Dermis microvascular lymphatic vessel endothelial cell (primary cell): Measurements from ENCODE around the gene DOHH. TPM values are rescaled to one million over a fixed set of nuclear protein-coding genes. Genes with fewer than 3 reads are reported as not detected.

Experiments
- DNase-seq, 2 donors: peaks; one replicate each; pipeline versions ENCODE4 v3.0.0 to v3.0.0-alpha.2; 2010; ENCODE audit warnings: low read depth in 2 of 2
- total RNA-seq: library from RNA; depleted of rRNA; stranded (reverse); fragments of >200 nt; gene quantifications from 2 replicates; pipeline ENCODE4 v1.2.1, GENCODE V29; 2014

The DOHH gene
- 8.6 and 13.9 TPM in 2 replicates for total RNA-seq

DNA sequence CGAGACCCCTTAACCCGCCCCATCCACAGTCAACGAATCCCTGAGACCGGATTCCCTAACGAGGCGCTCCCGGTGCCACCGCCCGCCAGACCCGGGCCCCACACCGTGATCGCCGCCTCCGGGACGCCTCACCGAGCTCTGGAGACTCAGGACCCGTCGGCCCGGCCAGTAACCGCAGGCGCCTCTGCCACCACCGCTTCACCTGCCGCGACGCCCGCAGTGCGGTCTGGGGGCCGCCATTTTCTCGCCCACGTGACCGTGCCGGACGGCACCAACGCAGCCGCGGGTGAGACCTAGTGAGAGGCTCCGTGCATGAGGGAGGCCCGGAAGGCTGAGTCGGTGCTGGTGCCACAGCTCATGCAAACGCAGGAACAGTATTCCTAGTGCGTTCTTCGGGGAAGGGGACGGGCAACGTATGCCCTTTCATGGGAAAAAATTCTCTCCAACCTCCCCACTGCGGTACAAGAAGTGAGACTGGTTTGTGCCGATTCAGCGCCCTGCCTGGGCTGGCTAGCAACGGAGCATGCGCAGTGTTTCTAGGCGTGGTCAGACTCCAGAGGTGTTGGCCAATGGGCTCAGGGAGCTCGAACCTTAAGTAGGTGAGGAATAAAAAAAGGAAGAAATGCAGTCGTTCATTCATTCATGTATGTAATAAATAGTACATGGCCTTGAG, at the start of gene DOHH:
Gene DOHH, minus strand, starts transcription at position 246 of the 673 bp plus-strand sequence. CDS start 3,860 bp downstream, outside the sequence.
- DNase-seq: peak; percentile 95 to 96

- DNase-seq: no peak
Measured at GRCh38 chr19:3549816-3550215, 49.3 kb upstream of the DOHH start.

GRCh38 chr19:3548606-3549005, 48.1 kb upstream of the DOHH start:
- DNase-seq: no peak

DNA sequence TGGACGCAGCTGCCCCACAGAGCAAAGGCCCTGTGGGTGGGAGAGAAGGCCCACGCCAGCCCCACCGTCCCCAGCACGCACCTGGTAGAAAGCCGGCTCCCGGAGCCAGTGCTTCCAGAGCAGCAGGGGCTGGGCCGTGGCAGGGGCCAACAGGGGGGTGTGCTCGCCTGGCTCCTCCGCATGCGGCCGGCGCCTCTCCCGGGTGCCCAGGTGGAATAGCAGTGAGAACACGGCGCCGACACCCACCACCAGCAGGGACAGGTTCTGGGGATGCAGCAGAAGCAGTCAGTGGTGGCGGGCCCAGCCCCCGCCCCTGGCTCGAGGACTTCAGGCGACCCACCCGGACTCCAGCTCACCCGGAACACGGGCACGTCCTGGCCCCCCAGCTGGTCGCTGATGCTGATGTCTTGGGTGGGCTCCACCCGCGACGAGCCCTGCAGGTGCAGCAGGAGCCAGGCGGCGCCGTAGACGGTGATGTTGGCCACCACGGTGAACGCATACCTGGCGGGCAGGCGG, 47.4 kb upstream of the DOHH start:
- DNase-seq: no peak

- peak in 1 of 2 donors; percentile 31 for DNase-seq
Measured at GRCh38 chr19:3547301-3547731, 46.8 kb upstream of the DOHH start.

DNA sequence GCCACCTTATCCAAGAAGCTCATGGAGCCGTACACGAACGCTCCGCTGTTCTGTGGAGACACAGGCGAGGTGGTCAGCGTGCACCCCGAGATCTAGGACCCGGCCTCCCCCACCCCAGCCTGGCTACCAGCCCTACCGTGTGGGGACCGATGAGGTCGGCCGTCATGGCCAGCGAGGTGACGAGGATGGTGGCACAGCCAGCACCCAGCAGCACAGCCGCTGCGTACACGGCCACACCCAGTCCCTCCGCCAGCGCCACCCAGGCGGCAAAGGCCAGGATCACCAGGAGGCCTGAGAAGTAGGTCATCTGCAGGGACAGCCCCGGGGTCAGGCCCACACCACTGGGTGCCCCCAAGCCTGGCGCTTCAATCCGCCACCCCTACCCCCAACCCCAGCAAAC, 45.6 kb upstream of the DOHH start:
- no peak for DNase-seq

DNA sequence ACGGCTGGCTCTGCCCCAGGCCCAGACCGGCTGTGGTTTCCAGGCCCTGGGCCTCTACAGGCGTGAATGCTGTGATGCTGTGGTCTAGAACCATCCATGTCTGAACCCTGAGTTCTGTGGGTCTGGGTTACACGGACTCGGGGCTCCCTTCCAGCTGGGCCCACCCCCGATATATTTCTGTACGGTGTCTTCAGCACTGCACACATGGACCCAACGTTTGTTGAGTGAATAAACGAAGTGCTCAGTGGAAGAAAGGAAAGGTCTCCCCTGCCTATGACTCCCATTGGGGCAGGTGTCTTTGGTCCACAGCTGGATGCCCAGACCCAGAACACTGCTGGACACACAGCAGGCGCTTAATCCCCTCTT, 45.2 kb upstream of the DOHH start:
- no peak for DNase-seq

DNA sequence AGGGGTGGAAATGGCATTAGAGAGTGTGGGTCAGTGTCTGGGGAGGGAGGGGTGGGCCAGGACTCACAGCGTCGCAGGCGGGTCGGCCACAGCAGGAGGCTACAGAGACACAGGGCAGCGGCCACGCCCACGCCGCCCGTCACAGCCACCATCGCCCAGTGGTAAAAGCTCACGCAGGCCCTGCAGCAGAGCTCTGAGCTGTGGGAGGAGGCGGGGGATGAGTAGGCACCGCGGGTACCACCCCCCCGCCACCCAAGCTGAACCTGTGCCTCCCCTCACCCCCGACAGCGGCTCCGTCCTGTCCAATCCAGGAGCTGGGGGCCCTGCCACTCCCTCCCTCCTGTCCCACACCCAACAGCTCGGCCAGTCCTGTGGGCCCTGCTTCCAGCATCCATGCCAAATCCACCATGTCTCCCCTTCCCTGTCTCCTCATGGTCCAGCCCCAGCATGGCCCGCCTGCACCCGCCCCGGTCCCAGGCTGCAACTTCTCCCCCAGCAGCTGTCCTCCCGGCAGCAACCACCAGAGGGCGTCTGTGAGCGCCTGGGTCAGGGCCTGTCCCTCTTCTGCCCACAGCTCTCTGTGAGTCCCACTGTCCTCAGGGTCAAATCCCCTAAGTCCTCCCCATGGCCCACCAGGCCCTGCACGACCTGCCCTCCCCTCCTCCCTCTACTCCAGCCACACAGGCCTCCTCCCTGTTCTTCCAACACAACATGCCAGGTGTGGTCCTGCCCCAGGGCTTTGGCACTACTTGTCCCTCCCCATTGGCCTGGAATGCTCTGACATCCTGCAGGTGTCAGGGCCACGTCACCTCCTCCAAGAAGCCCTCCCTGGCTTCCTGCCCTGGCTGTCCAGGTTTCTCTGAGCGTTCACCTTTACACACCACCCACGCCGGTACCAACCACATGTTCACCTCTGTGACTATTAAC, 44.5 kb upstream of the DOHH start:
- DNase-seq: peak; percentile 21 to 49

- no peak for DNase-seq
Measured at GRCh38 chr19:3544058-3544376, 43.5 kb upstream of the DOHH start.

DNA sequence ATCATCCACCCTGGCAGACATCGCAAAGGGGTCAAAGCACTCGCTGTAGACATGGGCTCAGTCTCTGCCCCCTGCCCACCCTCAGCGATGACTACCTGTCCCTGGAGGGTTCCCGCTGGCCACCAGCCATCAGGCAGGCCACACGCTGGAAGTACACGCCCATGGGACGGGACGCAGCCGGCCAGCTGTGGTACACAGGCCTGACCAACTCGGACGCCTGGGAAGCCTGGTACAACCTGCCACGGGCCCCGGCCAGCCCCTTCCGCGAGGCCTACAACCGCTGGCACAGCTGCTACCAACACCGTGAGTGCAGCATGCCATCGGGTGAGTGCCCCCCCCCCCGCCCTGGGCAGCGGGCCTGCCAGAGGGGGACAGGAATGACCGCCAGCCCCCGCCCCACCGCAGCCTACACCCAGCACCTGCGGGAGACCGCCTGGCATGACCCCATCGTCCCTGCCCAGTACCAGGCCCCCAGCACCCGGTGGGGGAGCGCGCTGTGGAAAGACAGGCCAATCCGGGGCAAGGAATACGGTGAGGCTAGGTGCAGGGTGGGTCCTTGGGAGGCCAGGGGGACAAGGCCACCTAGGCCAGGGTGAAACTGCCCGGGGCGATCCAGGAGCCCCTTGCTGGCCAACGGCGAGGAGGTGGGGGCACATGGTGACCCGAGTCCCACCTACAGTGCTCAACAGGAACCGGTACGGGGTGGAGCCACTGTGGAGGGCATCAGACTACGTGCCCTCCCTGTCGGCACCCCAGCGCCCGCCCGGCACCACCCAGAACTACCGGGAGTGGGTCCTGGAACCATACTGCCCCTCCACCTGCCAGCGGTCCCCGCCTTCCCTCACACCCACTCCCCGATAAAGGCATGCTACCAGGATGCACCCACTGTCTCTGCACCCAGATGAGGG, 42.9 kb upstream of the DOHH start:
- DNase-seq: no peak

- no peak for DNase-seq
Measured at GRCh38 chr19:3539756-3540118, 39.3 kb upstream of the DOHH start.

- no peak for DNase-seq
Measured at GRCh38 chr19:3538965-3539755, 38.7 kb upstream of the DOHH start, which contains the start of gene TEKTIP1. Gene TEKTIP1 (plus strand): TSS chr19:3539174. CDS start chr19:3539178, 4 bp downstream.

- no peak for DNase-seq
Measured at GRCh38 chr19:3538258-3538929, 37.9 kb upstream of the DOHH start.

DNA sequence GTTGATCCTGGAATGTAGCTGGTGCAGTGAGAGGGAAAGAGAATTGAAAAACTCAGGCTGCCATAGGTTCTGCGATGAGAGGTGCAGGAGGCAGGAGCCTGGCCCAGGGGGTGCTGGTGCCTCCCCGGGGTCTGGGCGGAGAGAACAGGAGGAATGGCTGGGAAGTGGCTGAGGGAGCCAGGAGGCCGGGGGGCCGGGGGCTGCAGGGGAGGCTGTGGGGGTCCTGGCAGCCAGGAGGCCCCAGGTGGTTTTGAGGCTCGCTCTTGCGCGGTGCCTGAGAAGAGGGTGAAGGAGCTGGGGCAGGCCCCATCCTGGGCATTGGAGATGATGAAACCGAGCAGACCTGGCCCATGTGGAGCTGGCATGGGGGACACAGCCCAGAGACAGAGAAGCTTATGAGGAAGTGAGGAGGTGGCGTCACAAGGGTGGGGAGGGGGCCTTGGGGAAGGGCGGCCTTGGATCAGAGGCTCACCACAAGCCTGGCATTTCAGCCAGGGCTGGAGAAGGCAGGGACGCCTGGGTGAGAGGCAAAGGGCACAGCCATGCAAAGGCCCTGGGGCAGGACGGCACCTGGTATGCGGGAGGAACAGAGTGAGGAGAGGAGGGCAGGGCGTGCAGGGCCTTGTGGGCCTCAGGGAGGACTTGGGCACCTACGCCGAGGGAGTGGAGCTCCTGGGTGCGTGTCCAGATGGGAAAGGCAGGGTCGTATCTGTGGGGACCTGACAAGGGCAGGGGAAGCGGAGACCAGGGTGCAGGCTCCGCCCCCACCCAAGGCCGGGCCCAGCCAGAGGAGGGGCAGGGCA, 37.2 kb upstream of the DOHH start:
- no peak for DNase-seq

DNA sequence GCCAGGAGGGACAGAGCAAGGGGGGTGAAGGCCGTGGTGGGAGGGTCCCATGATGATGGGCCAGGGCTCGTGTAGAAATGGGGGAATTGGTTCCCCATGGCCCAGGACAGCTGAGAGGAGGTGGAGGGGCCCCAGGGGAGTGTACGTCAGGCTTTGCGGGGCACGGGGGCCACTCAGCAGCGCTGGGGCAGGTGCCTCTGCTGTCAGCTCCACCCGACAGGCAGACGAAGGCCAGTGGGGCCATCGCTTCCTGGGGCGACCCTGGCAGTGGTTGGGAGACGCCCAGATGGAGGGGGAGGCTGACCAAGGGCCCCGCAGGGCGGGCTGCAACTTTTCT, 36.6 kb upstream of the DOHH start:
- DNase-seq: no peak

- DNase-seq: no peak
Measured at GRCh38 chr19:3536429-3537100, 36.1 kb upstream of the DOHH start.

- no peak for DNase-seq
Measured at GRCh38 chr19:3535981-3536380, 35.5 kb upstream of the DOHH start.

- DNase-seq: no peak
Measured at GRCh38 chr19:3535563-3535965, 35.1 kb upstream of the DOHH start.

GRCh38 chr19:3535235-3535535, 34.7 kb upstream of the DOHH start:
- DNase-seq: no peak
